ENCODE data around the gene HRH1. TPM values are rescaled to one million over a fixed set of nuclear protein-coding genes. Genes with fewer than 3 reads are reported as not detected.

HRH1 gene
- total and polyA plus RNA-seq, 4 donors = 2.3 to 8.3 (median 4.6) TPM

GRCh38 chr3:11285471-11285870 is 131.2 kb downstream of the HRH1 start:
- no peak overlapping the region for H3K4me3 ChIP-seq
- no peak for ATAC-seq (ENCODE audit: insufficient read depth, low FRiP score)
- H3K4me1 ChIP-seq (ENCODE audit: control insufficient read depth in 5 of 5, insufficient read depth in 5 of 5, low read length in 5 of 5) = peaks cover 7 to 69% (median 19%) of the 10 kb centered on the region in 5 donors
- TF ChIP-seq CTCF (IDR thresholded peaks at IDR 0.05; ENCODE audit: control extremely low read depth, extremely low read depth) = no peak
- no peak for DNase-seq
- H3K9me3 ChIP-seq (ENCODE audit: control insufficient read depth in 4 of 4, insufficient read depth in 3 of 4, low read length in 3 of 4) = no peaks in the 10 kb centered on the region
- no peaks in the 10 kb centered on the region for H3K27me3 ChIP-seq (ENCODE audit: control insufficient read depth in 3 of 3, insufficient read depth in 3 of 3, low read length in 2 of 3)
- WGBS, 2 donors = 85 to 87% methylated on average over 2 of the region's 2 CpGs
- H3K9ac ChIP-seq (ENCODE audit: insufficient read depth in 1 of 2, low read length in 2 of 2) = no peak overlapping the region
- H3K27ac ChIP-seq (ENCODE audit: low read depth in 1 of 2, low read length in 1 of 2) = no peak overlapping the region
- H3K36me3 ChIP-seq (ENCODE audit: control insufficient read depth in 4 of 4, insufficient read depth in 4 of 4, low read length in 4 of 4) = peaks cover 0 to 8% (median 5%) of the 10 kb centered on the region in 4 donors

DNA sequence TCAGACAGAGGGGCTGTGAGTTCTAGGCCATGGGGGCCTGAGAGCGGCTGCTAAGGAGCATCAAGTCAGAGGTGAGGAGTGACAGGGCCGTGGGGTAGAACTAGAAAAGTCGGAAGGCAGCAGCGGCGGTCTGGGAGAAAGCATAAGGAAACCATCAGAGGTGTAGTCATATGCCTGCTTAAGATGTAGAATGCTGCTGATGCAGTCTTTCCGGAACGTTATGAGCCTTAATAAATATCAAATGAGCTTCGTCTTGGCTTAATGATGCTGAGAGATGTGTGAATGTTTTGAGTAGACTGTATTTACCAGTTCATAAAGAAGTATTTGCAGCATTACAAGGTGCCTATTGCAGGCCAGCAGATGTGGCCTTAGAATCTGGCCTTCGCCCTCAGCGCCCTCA is 133.1 kb downstream of the HRH1 start:
- H3K4me3 ChIP-seq = no peak overlapping the region
- TF ChIP-seq CTCF (IDR thresholded peaks at IDR 0.05; ENCODE audit: control extremely low read depth, extremely low read depth) = no peak
- DNase-seq (peak in 2 of 3 donors; percentile 29 to 51), ATAC-seq (ENCODE audit: insufficient read depth, low FRiP score) (no peak)
- H3K9me3 ChIP-seq (ENCODE audit: control insufficient read depth in 4 of 4, insufficient read depth in 3 of 4, low read length in 3 of 4) = no peaks in the 10 kb centered on the region
- 82 to 94% methylated on average over 9 to 10 of the region's 10 CpGs for WGBS, 2 donors
- H3K36me3 ChIP-seq (ENCODE audit: control insufficient read depth in 4 of 4, insufficient read depth in 4 of 4, low read length in 4 of 4) = peaks cover 0 to 2% (median under 1%) of the 10 kb centered on the region in 4 donors
- H3K9ac ChIP-seq (ENCODE audit: insufficient read depth in 1 of 2, low read length in 2 of 2) = no peak overlapping the region
- H3K27me3 ChIP-seq (ENCODE audit: control insufficient read depth in 3 of 3, insufficient read depth in 3 of 3, low read length in 2 of 3) = no peaks in the 10 kb centered on the region
- peaks cover under 1 to 69% (median 16%) of the 10 kb centered on the region in 5 donors for H3K4me1 ChIP-seq (ENCODE audit: control insufficient read depth in 5 of 5, insufficient read depth in 5 of 5, low read length in 5 of 5)
- peak overlapping the region in 1 of 2 donors; percentile 18 for H3K27ac ChIP-seq (ENCODE audit: low read depth in 1 of 2, low read length in 1 of 2)

GRCh38 chr3:11288021-11288491 is 133.8 kb downstream of the HRH1 start:
- Histone ChIP-seq H3K9me3 (ENCODE audit: control insufficient read depth in 4 of 4, insufficient read depth in 3 of 4, low read length in 3 of 4) (no peaks in the 10 kb centered on the region), H3K4me1 (ENCODE audit: control insufficient read depth in 5 of 5, insufficient read depth in 5 of 5, low read length in 5 of 5) (peaks cover 0 to 63% (median 16%) of the 10 kb centered on the region in 5 donors), H3K27ac (ENCODE audit: low read depth in 1 of 2, low read length in 1 of 2) (no peak overlapping the region), H3K36me3 (ENCODE audit: control insufficient read depth in 4 of 4, insufficient read depth in 4 of 4, low read length in 4 of 4) (peaks cover 0 to 2% (median 0%) of the 10 kb centered on the region in 4 donors), H3K27me3 (ENCODE audit: control insufficient read depth in 3 of 3, insufficient read depth in 3 of 3, low read length in 2 of 3) (no peaks in the 10 kb centered on the region), H3K4me3 (no peak overlapping the region), H3K9ac (ENCODE audit: insufficient read depth in 1 of 2, low read length in 2 of 2) (peak overlapping the region in 1 of 2 donors; percentile 8)
- DNase-seq = peak in 2 of 3 donors; percentile 57 to 82
- 46 to 56% methylated on average over 2 of the region's 2 CpGs for WGBS, 2 donors
- no peak for ATAC-seq (ENCODE audit: insufficient read depth, low FRiP score)
- TF ChIP-seq CTCF (IDR thresholded peaks at IDR 0.05; ENCODE audit: control extremely low read depth, extremely low read depth) = no peak
